IMR-90 (cell line): ENCODE measurements around the gene CCNK. TPM values are rescaled to one million over a fixed set of nuclear protein-coding genes. Genes with fewer than 3 reads are reported as not detected.

Experiments
- ATAC-seq: fragments of 200-7000 bp; cut with Tn5 transposase; 2 replicates; pipeline ENCODE4 v1.9.1; 2020; ENCODE audit warnings: low read depth, mild to moderate bottlenecking, moderate library complexity
- BruUV-seq: library from RNA; stranded (reverse); fragments of 400-500 nt; replicated peaks from 2 replicates; lab custom pipeline; 2021; lab: Mats Ljungman, UMichigan
- CTCF ChIA-PET: fragments of 300-600 bp; formaldehyde crosslinking; extraction: SDS; loops from one replicate; lab custom pipeline; 2021; ENCODE audit warnings: antibody characterized with exemption; lab: Yijun Ruan, JAX
- POLR2A ChIA-PET: fragments of 300-600 bp; sonication (Branson Sonifier 250); formaldehyde crosslinking; loops from one replicate; lab custom pipeline; 2022; ENCODE audit warnings: antibody characterized with exemption; ENCODE audit not compliant: unreplicated experiment; lab: Charles Lee
- DNase-seq: peaks from one replicate; pipeline ENCODE4 v3.0.0; 2013
- H2AFZ ChIP-seq: replicated peaks from 2 replicates; pipeline ENCODE3; 2013; ENCODE audit warnings: low read length, mild to moderate bottlenecking; ENCODE audit not compliant: poor library complexity
- H2AK5ac ChIP-seq: 2 replicates; pipeline ENCODE4 v1.6.1; 2013; ENCODE audit warnings: low read depth, low read length, inconsistent platforms
- H2AK9ac ChIP-seq: replicated peaks from 2 replicates; pipeline ENCODE3; 2013; ENCODE audit warnings: mild to moderate bottlenecking, low read depth, low read length, moderate library complexity; ENCODE audit not compliant: poor library complexity
- H2BK120ac ChIP-seq: 2 replicates; pipeline ENCODE4 v1.6.1; 2013; ENCODE audit warnings: low read depth, low read length, inconsistent platforms
- H2BK15ac ChIP-seq: 3 replicates; pipeline ENCODE4 v1.6.1; 2013; ENCODE audit warnings: low read depth, low read length, inconsistent platforms
- H2BK20ac ChIP-seq: 2 replicates; pipeline ENCODE4 v1.6.1; 2013; ENCODE audit warnings: low read depth, mild to moderate bottlenecking, inconsistent platforms, low read length, moderate library complexity
- H2BK5ac ChIP-seq: 2 replicates; pipeline ENCODE4 v1.6.1; 2013; ENCODE audit warnings: mild to moderate bottlenecking, low read depth, low read length, inconsistent platforms; ENCODE audit not compliant: poor library complexity, severe bottlenecking
- H3K14ac ChIP-seq: replicated peaks from 2 replicates; pipeline ENCODE4 v1.6.1; 2013; ENCODE audit warnings: low read depth, low read length, inconsistent platforms
- H3K18ac ChIP-seq: 2 replicates; pipeline ENCODE4 v1.6.1; 2013; ENCODE audit warnings: low read depth, low read length, control low read depth
- H3K23ac ChIP-seq: 2 replicates; pipeline ENCODE4 v1.6.1; 2013; ENCODE audit warnings: low read depth, low read length, inconsistent platforms
- H3K27ac ChIP-seq: 2 replicates; pipeline ENCODE4 v1.5.1; 2013; ENCODE audit warnings: mild to moderate bottlenecking, control low read depth, low read length; ENCODE audit not compliant: insufficient read depth
- H3K27me3 ChIP-seq: 2 replicates; pipeline ENCODE4 v1.6.1; 2013; ENCODE audit warnings: low read length; ENCODE audit not compliant: control insufficient read depth, insufficient read depth
- H3K36me3 ChIP-seq: 2 replicates; pipeline ENCODE4 v1.6.1; 2013; ENCODE audit warnings: low read length, mixed read lengths; ENCODE audit not compliant: control insufficient read depth, insufficient read depth
- H3K4ac ChIP-seq: 2 replicates; pipeline ENCODE4 v1.6.1; 2013; ENCODE audit warnings: low read depth, low read length, inconsistent platforms
- H3K4me1 ChIP-seq: 2 replicates; pipeline ENCODE4 v1.6.1; 2013; ENCODE audit warnings: low read length, mixed read lengths; ENCODE audit not compliant: control insufficient read depth, insufficient read depth
- H3K4me2 ChIP-seq: 2 replicates; pipeline ENCODE4 v1.6.1; 2013; ENCODE audit warnings: low read depth, mild to moderate bottlenecking, control low read depth, low read length, moderate library complexity
- H3K4me3 ChIP-seq: 2 replicates; pipeline ENCODE4 v1.5.1; 2013; ENCODE audit warnings: low read depth, mild to moderate bottlenecking, control low read depth, low read length, moderate library complexity; ENCODE audit not compliant: insufficient read depth
- H3K56ac ChIP-seq: 2 replicates; pipeline ENCODE4 v1.6.1; 2013; ENCODE audit warnings: low read length, inconsistent platforms; ENCODE audit not compliant: insufficient read depth; ENCODE audit errors: extremely low read depth
- H3K79me1 ChIP-seq, 2 experiments: 2 replicates each; pipeline ENCODE4 v1.6.1; 2013; ENCODE audit warnings: low read length in 2 of 2, inconsistent platforms in 1 of 2, low read depth in 1 of 2
- H3K9ac ChIP-seq: 2 replicates; pipeline ENCODE4 v1.6.1; 2013; ENCODE audit warnings: low read depth, low read length, control low read depth
- H3K9me1 ChIP-seq: 2 replicates; pipeline ENCODE4 v1.6.1; 2013; ENCODE audit warnings: low read length, inconsistent platforms; ENCODE audit not compliant: insufficient read depth
- H3K9me3 ChIP-seq: 2 replicates; pipeline ENCODE4 v1.6.1; 2013; ENCODE audit warnings: low read length; ENCODE audit not compliant: control insufficient read depth, insufficient read depth
- H4K20me1 ChIP-seq: 2 replicates; pipeline ENCODE4 v1.6.1; 2013; ENCODE audit warnings: low read length, inconsistent platforms; ENCODE audit not compliant: insufficient read depth
- H4K5ac ChIP-seq: 2 replicates; pipeline ENCODE4 v1.6.1; 2013; ENCODE audit warnings: mild to moderate bottlenecking, low read depth, low read length, control low read depth
- H4K8ac ChIP-seq, 2 experiments: 2 replicates each; pipeline ENCODE4 v1.6.1; 2013; ENCODE audit warnings: low read depth in 2 of 2, low read length in 2 of 2, control low read depth in 1 of 2, inconsistent platforms in 1 of 2
- H4K91ac ChIP-seq: 2 replicates; pipeline ENCODE4 v1.6.1; 2013; ENCODE audit warnings: low read depth, low read length, inconsistent platforms; ENCODE audit not compliant: insufficient read depth
- BHLHE40 ChIP-seq: fragments of 150-350 bp; IDR thresholded peaks from 2 replicates; pipeline ENCODE4 v1.6.1; 2016; ENCODE audit warnings: mild to moderate bottlenecking, low read depth, low read length
- CEBPB ChIP-seq: IDR thresholded peaks from 2 replicates; pipeline ENCODE4 v1.6.1; 2012; ENCODE audit warnings: low read depth, low read length, improper control_type of control experiment
- CHD1 ChIP-seq: IDR thresholded peaks from 2 replicates; pipeline ENCODE4 v1.6.1; 2012; ENCODE audit warnings: low read depth, low read length, improper control_type of control experiment
- FOS ChIP-seq: fragments of 150-350 bp; IDR thresholded peaks from 2 replicates; pipeline ENCODE4 v1.6.1; 2016; ENCODE audit warnings: low read depth, low read length
- MAFK ChIP-seq: IDR thresholded peaks from 2 replicates; pipeline ENCODE4 v1.6.1; 2012; ENCODE audit warnings: low read depth, low read length, improper control_type of control experiment
- MAZ ChIP-seq: IDR thresholded peaks from 2 replicates; pipeline ENCODE4 v1.6.1; 2012; ENCODE audit warnings: low read depth, mild to moderate bottlenecking, low read length, improper control_type of control experiment, moderate library complexity, borderline replicate concordance
- MXI1 ChIP-seq: IDR thresholded peaks from 2 replicates; pipeline ENCODE4 v1.6.1; 2012; ENCODE audit warnings: low read depth, mild to moderate bottlenecking, low read length, moderate library complexity, borderline replicate concordance
- POLR2A ChIP-seq: IDR thresholded peaks from 2 replicates; pipeline ENCODE4 v1.6.1; 2012; ENCODE audit warnings: mild to moderate bottlenecking, low read depth, low read length
- RAD21 ChIP-seq: IDR thresholded peaks from 2 replicates; pipeline ENCODE4 v1.6.1; 2012; ENCODE audit warnings: low read length, improper control_type of control experiment
- RCOR1 ChIP-seq: IDR thresholded peaks from 2 replicates; pipeline ENCODE4 v1.6.1; 2012; ENCODE audit warnings: mild to moderate bottlenecking, low read length, improper control_type of control experiment; ENCODE audit not compliant: insufficient replicate concordance
- RFX5 ChIP-seq: IDR thresholded peaks from 2 replicates; pipeline ENCODE4 v1.8.0; 2012; ENCODE audit warnings: low read depth, mild to moderate bottlenecking, low read length, moderate library complexity
- SMC3 ChIP-seq: fragments of 150-350 bp; IDR thresholded peaks from 2 replicates; pipeline ENCODE4 v1.6.1; 2016; ENCODE audit warnings: low read depth, mild to moderate bottlenecking, antibody characterized with exemption, low read length, moderate library complexity
- USF2 ChIP-seq: fragments of 150-350 bp; IDR thresholded peaks from 2 replicates; pipeline ENCODE4 v1.6.1; 2017; ENCODE audit warnings: mild to moderate bottlenecking, antibody characterized with exemption, low read length, low read depth
- WGBS, 2 experiments: methylation state at CpG; one replicate each; pipeline versions ENCODE4 v1.1.5 to v1.1.7; 2013; ENCODE audit warnings: missing lambda C conversion rate in 2 of 2; ENCODE audit not compliant: insufficient read length in 1 of 2; ENCODE audit errors: extremely low coverage in 2 of 2; 5-methylcytosine and 5-hydroxymethylcytosine counted together
- dilution Hi-C: fragments of 300-500 bp; cut with HindIII; formaldehyde crosslinking; loops from one replicate; pipeline ENCODE4 v1.14.3; 2018; ENCODE audit warnings: low sequenced_read_pairs; ENCODE audit not compliant: unreplicated experiment
- in situ Hi-C: fragments of 300-500 bp; cut with MboI; formaldehyde crosslinking; loops from 3 replicates; pipeline ENCODE4 v1.14.3; 2019; ENCODE audit warnings: low sequenced_read_pairs, inconsistent platforms, mixed read lengths
- intact Hi-C: fragments of 100-400 bp; cut with micrococcal nuclease; formaldehyde crosslinking; loops from 2 replicates; pipeline ENCODE4 v1.10.0; 2022
- polyA plus RNA-seq, 3 experiments: library from polyadenylated mRNA; depleted of rRNA; stranded (reverse); fragments of >200 nt; gene quantifications; 2 replicates each; pipeline ENCODE4 v1.2.3, GENCODE V29; 2012; ENCODE audit warnings: low replicate concordance in 1 of 3
- total RNA-seq: library from RNA; depleted of rRNA; stranded (reverse); fragments of >200 nt; gene quantifications from 2 replicates; pipeline ENCODE4 v1.2.3, GENCODE V29; 2012
- TF ChIP-seq, protein P1 (sequence below): fragments of 150-350 bp; IDR thresholded peaks from 2 replicates; pipeline ENCODE4 v1.6.1; 2016; ENCODE audit warnings: low read depth, mild to moderate bottlenecking, low read length, moderate library complexity, borderline replicate concordance
- TF ChIP-seq, protein P2 (sequence below): conservative IDR thresholded peaks from 2 replicates; pipeline ENCODE4 v1.5.1; 2012; ENCODE audit warnings: mild to moderate bottlenecking, low read depth, low read length, improper control_type of control experiment

Gene CCNK
- total and polyA plus RNA-seq, 2 of the 4 experiments (the other 2 are of a cell fraction) = 18.8 to 38.3 TPM

GRCh38 chr14:99541677-99542470, 60.7 kb downstream of the CCNK start:
- DNase-seq = no peak
- intact Hi-C loops = no loop called here
- ATAC-seq = no peak
- peak overlapping the region; percentile 37 for H2AK9ac ChIP-seq
- H3K18ac ChIP-seq = no peak overlapping the region
- H2AFZ ChIP-seq = no peak overlapping the region
- H3K56ac ChIP-seq = no peak overlapping the region
- POLR2A ChIA-PET = interaction anchor here (0.6 kb wide), 1 partner anchor 28 kb away, joined by 5 read pairs; no protein-coding TSS in a partner anchor
- WGBS, 2 experiments = 87% methylated on average over 3 of the region's 18 CpGs; no CpG with 5 or more reads in 1 of the 2 experiments
- H3K27ac ChIP-seq = no peak overlapping the region
- H2AK5ac ChIP-seq = no peak overlapping the region
- in situ Hi-C loops = no loop called here
- CTCF ChIA-PET = no interaction called here
- no peak overlapping the region for H4K91ac ChIP-seq
- H2BK15ac ChIP-seq = no peak overlapping the region
- no peaks in the 10 kb centered on the region for H3K27me3 ChIP-seq
- H3K9me3 ChIP-seq = no peaks in the 10 kb centered on the region
- no peak overlapping the region for H3K4me3 ChIP-seq
- H3K79me1 ChIP-seq = peaks cover 59 to 89% of the 10 kb centered on the region in 2 experiments
- H2BK20ac ChIP-seq = no peak overlapping the region
- H3K36me3 ChIP-seq = no peaks in the 10 kb centered on the region
- H3K9me1 ChIP-seq = peaks cover 21% of the 10 kb centered on the region
- peaks cover 23% of the 10 kb centered on the region for H3K4me1 ChIP-seq
- 0 out of 2 replicates have a peak overlapping the region, but pooled peaks have one; percentile 9 for H3K4ac ChIP-seq
- H4K8ac ChIP-seq = no peak overlapping the region
- no TSS peak for BruUV-seq
- H4K20me1 ChIP-seq = peaks cover 53% of the 10 kb centered on the region
- no peak overlapping the region for H3K23ac ChIP-seq
- H2BK120ac ChIP-seq = no peak overlapping the region
- H2BK5ac ChIP-seq = no peak overlapping the region
- H3K9ac ChIP-seq = no peak overlapping the region
- H4K5ac ChIP-seq = no peak overlapping the region
- H3K14ac ChIP-seq = no peak overlapping the region
- dilution Hi-C loops = no loop called here
- no peak overlapping the region for H3K4me2 ChIP-seq
- TF ChIP-seq SMC3 (no peak), MXI1 (no peak), MAFK (no peak), POLR2A (no peak), CHD1 (no peak), BHLHE40 (no peak), MAZ (no peak), RAD21 (no peak), RFX5 (no peak), FOS (no peak), RCOR1 (no peak), USF2 (no peak), CEBPB (no peak)
- TF ChIP-seq, protein P1, sequence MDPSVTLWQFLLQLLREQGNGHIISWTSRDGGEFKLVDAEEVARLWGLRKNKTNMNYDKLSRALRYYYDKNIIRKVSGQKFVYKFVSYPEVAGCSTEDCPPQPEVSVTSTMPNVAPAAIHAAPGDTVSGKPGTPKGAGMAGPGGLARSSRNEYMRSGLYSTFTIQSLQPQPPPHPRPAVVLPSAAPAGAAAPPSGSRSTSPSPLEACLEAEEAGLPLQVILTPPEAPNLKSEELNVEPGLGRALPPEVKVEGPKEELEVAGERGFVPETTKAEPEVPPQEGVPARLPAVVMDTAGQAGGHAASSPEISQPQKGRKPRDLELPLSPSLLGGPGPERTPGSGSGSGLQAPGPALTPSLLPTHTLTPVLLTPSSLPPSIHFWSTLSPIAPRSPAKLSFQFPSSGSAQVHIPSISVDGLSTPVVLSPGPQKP = no peak
- TF ChIP-seq, protein P2, sequence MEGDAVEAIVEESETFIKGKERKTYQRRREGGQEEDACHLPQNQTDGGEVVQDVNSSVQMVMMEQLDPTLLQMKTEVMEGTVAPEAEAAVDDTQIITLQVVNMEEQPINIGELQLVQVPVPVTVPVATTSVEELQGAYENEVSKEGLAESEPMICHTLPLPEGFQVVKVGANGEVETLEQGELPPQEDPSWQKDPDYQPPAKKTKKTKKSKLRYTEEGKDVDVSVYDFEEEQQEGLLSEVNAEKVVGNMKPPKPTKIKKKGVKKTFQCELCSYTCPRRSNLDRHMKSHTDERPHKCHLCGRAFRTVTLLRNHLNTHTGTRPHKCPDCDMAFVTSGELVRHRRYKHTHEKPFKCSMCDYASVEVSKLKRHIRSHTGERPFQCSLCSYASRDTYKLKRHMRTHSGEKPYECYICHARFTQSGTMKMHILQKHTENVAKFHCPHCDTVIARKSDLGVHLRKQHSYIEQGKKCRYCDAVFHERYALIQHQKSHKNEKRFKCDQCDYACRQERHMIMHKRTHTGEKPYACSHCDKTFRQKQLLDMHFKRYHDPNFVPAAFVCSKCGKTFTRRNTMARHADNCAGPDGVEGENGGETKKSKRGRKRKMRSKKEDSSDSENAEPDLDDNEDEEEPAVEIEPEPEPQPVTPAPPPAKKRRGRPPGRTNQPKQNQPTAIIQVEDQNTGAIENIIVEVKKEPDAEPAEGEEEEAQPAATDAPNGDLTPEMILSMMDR = no peak
